Fibroblast of peridontal ligament (primary cell): ENCODE measurements around the gene PLB1.
A peak's percentile ranks its signal among the peaks of the same experiment; 100 is the strongest.
"Not testable (repeated sequence)": the region's sequence is repeated elsewhere in the genome, so short reads cannot be mapped to it uniquely, and the experiment has no call there.

ENCODE experiments used
- DNase-seq: peaks from one replicate; pipeline ENCODE4 v3.0.0-alpha.2; 2010; ENCODE audit errors: extremely low read depth

The PLB1 gene

GRCh38 chr2:28533044-28533680 lies 37.3 kb downstream of the PLB1 start:
- DNase-seq: no peak

- DNase-seq: no peak
Observed at GRCh38 chr2:28534817-28535216, 39.0 kb downstream of the PLB1 start.

GRCh38 chr2:28538134-28538533 lies 42.3 kb downstream of the PLB1 start:
- DNase-seq: no peak

GRCh38 chr2:28538652-28539051 lies 42.8 kb downstream of the PLB1 start:
- no peak for DNase-seq

- DNase-seq: no peak
Observed at GRCh38 chr2:28539118-28539541, 43.3 kb downstream of the PLB1 start.

- DNase-seq: peak; percentile 61
Observed at GRCh38 chr2:28543316-28544035, 47.6 kb downstream of the PLB1 start.

GRCh38 chr2:28544036-28544346 lies 48.1 kb downstream of the PLB1 start:
- DNase-seq: no peak

GRCh38 chr2:28544405-28544921 lies 48.6 kb downstream of the PLB1 start:
- no peak for DNase-seq

- no peak for DNase-seq
Observed at GRCh38 chr2:28544922-28545589, 49.2 kb downstream of the PLB1 start.

GRCh38 chr2:28545590-28546200 lies 49.8 kb downstream of the PLB1 start:
- DNase-seq: no peak

GRCh38 chr2:28546242-28546641 lies 50.4 kb downstream of the PLB1 start:
- DNase-seq: no peak

GRCh38 chr2:28547223-28547860 lies 51.5 kb downstream of the PLB1 start:
- DNase-seq: no peak

GRCh38 chr2:28547906-28548600 lies 52.2 kb downstream of the PLB1 start:
- no peak for DNase-seq

GRCh38 chr2:28550345-28550744 lies 54.5 kb downstream of the PLB1 start:
- not testable (repeated sequence) for DNase-seq

GRCh38 chr2:28552045-28552823 lies 56.4 kb downstream of the PLB1 start:
- DNase-seq: peak; percentile 60

- no peak for DNase-seq
Observed at GRCh38 chr2:28556303-28556702, 60.4 kb downstream of the PLB1 start.

GRCh38 chr2:28557389-28558131 lies 61.7 kb downstream of the PLB1 start:
- DNase-seq: no peak

GRCh38 chr2:28558158-28558820 lies 62.4 kb downstream of the PLB1 start:
- DNase-seq: no peak

- DNase-seq: no peak
Observed at GRCh38 chr2:28558918-28559317, 63.1 kb downstream of the PLB1 start.
